ENCODE data around the gene CLEC4G.

Gene CLEC4G

GRCh38 chr19:7679771-7680605, 51.9 kb downstream of the CLEC4G start:
- peaks cover 59% of the 10 kb centered on the region for H3K4me1 Mint-ChIP-seq
- ATAC-seq (no peak), DNase-seq (ENCODE audit: low spot score in 2 of 2) (no peak)
- peak overlapping the region; percentile 90 for H3K4me3 Mint-ChIP-seq
- H3K9me3 Mint-ChIP-seq: no peaks in the 10 kb centered on the region
- peak overlapping the region; percentile 35 for H3K27ac Mint-ChIP-seq
- H3K36me3 Mint-ChIP-seq: peaks cover 44% of the 10 kb centered on the region

- Mint-ChIP-seq H3K4me3 (peak overlapping the region; percentile 90), H3K36me3 (peaks cover 37% of the 10 kb centered on the region), H3K27ac (peak overlapping the region; percentile 35), H3K9me3 (no peaks in the 10 kb centered on the region), H3K4me1 (peaks cover 65% of the 10 kb centered on the region)
- ATAC-seq (peak; percentile 82), DNase-seq (ENCODE audit: low spot score in 2 of 2) (peak; percentile 14 to 63)
Observed at GRCh38 chr19:7678971-7679751, 52.7 kb downstream of the CLEC4G start.
